SKM-1 (cell line): ENCODE measurements around the gene TWIST1.

ENCODE experiments used
- DNase-seq: peaks from one replicate; lab custom pipeline; 2025; ENCODE audit not compliant: unreplicated experiment; lab: John Stamatoyannopoulos, UW

TWIST1 gene

GRCh38 chr7:19113855-19114550 lies 3.4 kb downstream of the TWIST1 start:
- DNase-seq, result no peak

- DNase-seq, result no peak
Measured at GRCh38 chr7:19113002-19113350, 4.5 kb downstream of the TWIST1 start.

GRCh38 chr7:19112274-19113001 lies 5.0 kb downstream of the TWIST1 start:
- DNase-seq, result no peak

- DNase-seq, result no peak
Measured at GRCh38 chr7:19111474-19112273, 5.8 kb downstream of the TWIST1 start.

- no peak for DNase-seq
Measured at GRCh38 chr7:19110776-19111175, 6.7 kb downstream of the TWIST1 start.

GRCh38 chr7:19110026-19110730 lies 7.3 kb downstream of the TWIST1 start:
- no peak for DNase-seq

GRCh38 chr7:19109000-19109946 lies 8.2 kb downstream of the TWIST1 start:
- no peak for DNase-seq

- no peak for DNase-seq
Measured at GRCh38 chr7:19107356-19108146, 9.9 kb downstream of the TWIST1 start.

GRCh38 chr7:19107081-19107355 lies 10.4 kb downstream of the TWIST1 start:
- DNase-seq, result no peak

GRCh38 chr7:19106241-19107080 lies 11.0 kb downstream of the TWIST1 start:
- no peak for DNase-seq

GRCh38 chr7:19105546-19105945 lies 11.9 kb downstream of the TWIST1 start:
- no peak for DNase-seq

GRCh38 chr7:19104811-19105210 lies 12.6 kb downstream of the TWIST1 start:
- DNase-seq, result no peak

GRCh38 chr7:19102884-19103283 lies 14.6 kb downstream of the TWIST1 start:
- no peak for DNase-seq

- no peak for DNase-seq
Measured at GRCh38 chr7:19101909-19102308, 15.5 kb downstream of the TWIST1 start.

GRCh38 chr7:19101472-19101871 lies 16.0 kb downstream of the TWIST1 start:
- no peak for DNase-seq

- no peak for DNase-seq
Measured at GRCh38 chr7:19099924-19100323, 17.5 kb downstream of the TWIST1 start.

GRCh38 chr7:19099194-19099593 lies 18.2 kb downstream of the TWIST1 start:
- no peak for DNase-seq

GRCh38 chr7:19098510-19098909 lies 18.9 kb downstream of the TWIST1 start:
- no peak for DNase-seq
